Right atrium auricular region (tissue), 2 donors: ENCODE data around the gene TP53TG5. TPM values are rescaled to one million over a fixed set of nuclear protein-coding genes. Genes with fewer than 3 reads are reported as not detected.
A peak's percentile ranks its signal among the peaks of the same experiment; 100 is the strongest.

Experiments
- DNase-seq: peaks from one replicate; pipeline ENCODE4 v3.0.0-alpha.2; 2019; ENCODE audit warnings: low spot score
- H3K27ac ChIP-seq, 2 donors: fragments of 200-600 bp; sonication (generic); 1 replicate in 1 of 2; 2 replicates in 1 of 2; pipeline ENCODE4 v1.5.1; 2016 to 2019
- H3K27me3 ChIP-seq, 2 donors: fragments of 200-600 bp; sonication (generic); one replicate each; pipeline versions ENCODE4 v1.5.1 to v1.6.0; 2017 to 2019
- H3K36me3 ChIP-seq: fragments of 200-600 bp; sonication (generic); one replicate; pipeline ENCODE4 v1.5.1; 2016
- H3K4me1 ChIP-seq, 2 donors: fragments of 200-600 bp; sonication (generic); one replicate each; pipeline versions ENCODE4 v1.5.1 to v1.6.0; 2017 to 2019
- H3K4me3 ChIP-seq, 2 donors: fragments of 200-600 bp; sonication (generic); 1 replicate in 1 of 2; 2 replicates in 1 of 2; pipeline ENCODE4 v1.5.1; 2017 to 2019; ENCODE audit warnings: mild to moderate bottlenecking in 1 of 2, moderate library complexity in 1 of 2
- H3K9me3 ChIP-seq, 2 donors: fragments of 200-600 bp; sonication (generic); one replicate each; pipeline ENCODE4 v1.5.1; 2019
- total RNA-seq, 2 donors: library from RNA; depleted of rRNA; stranded (reverse); fragments of >200 nt; gene quantifications; one replicate each; pipeline ENCODE4 v1.1.0, GENCODE V29; 2016
- TF ChIP-seq, protein P1 (sequence below), 2 donors: fragments of 200-600 bp; sonication (generic); IDR thresholded peaks; one replicate each; pipeline ENCODE4 v1.5.1; 2019; ENCODE audit warnings: antibody characterized with exemption in 2 of 2

Gene TP53TG5
- total RNA-seq, 2 donors from 2014 or later = not detected

DNA sequence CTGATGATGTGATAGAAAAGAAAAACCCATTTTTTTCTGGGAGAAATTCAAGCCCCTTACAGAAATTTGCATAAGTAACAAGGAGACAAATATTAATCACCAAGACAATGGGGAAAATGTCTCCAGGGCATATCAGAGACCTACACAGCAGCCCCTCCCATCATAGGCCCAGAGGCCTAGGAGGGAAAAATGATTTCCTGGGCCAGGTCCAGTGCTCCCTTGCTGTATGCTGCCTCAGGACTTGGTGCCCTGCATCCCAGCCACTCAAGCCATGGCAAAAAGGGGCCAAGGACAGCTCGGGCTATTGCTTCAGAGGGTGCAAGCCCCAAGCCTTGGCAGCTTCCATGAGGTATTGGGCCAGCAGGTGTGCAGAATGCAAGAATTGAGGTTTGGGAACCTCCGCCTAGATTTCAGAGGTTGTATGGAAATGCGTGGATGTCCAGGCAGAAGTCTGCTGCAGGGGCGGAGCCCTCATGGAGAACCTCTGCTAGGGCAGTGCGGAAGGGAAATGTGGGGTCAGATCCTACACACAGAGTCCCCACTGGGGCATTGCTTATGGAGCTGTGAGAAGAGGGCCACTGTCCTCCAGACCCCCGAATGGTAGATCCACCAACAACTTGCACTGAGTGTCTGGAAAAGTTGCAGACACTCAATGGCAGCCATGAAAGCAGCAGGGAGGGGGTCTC lies 22.4 kb upstream of the TP53TG5 start:
- TF ChIP-seq, protein P1, sequence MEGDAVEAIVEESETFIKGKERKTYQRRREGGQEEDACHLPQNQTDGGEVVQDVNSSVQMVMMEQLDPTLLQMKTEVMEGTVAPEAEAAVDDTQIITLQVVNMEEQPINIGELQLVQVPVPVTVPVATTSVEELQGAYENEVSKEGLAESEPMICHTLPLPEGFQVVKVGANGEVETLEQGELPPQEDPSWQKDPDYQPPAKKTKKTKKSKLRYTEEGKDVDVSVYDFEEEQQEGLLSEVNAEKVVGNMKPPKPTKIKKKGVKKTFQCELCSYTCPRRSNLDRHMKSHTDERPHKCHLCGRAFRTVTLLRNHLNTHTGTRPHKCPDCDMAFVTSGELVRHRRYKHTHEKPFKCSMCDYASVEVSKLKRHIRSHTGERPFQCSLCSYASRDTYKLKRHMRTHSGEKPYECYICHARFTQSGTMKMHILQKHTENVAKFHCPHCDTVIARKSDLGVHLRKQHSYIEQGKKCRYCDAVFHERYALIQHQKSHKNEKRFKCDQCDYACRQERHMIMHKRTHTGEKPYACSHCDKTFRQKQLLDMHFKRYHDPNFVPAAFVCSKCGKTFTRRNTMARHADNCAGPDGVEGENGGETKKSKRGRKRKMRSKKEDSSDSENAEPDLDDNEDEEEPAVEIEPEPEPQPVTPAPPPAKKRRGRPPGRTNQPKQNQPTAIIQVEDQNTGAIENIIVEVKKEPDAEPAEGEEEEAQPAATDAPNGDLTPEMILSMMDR (IDR thresholded peaks at IDR 0.05) = no peak
- H3K9me3 ChIP-seq = no peaks in the 10 kb centered on the region
- no peak for DNase-seq

DNA sequence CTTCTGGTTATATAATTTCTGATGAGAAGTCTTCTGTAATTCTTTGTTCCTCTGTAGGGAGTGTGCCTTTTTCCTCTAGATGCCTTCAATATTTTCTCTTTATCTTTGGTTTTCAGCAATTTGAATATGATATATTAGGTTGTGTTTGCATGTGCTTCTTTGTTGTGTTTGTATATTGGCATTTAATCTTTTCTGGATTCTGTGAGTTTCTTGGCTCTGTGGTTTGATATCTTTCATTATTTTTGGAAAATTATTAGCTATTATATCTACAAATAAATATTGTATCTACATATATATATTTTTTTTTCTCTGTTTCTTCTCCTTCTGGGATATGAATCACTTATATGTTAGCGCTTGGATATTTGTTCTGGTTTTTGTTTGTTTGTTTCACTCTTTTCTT lies 20.9 kb upstream of the TP53TG5 start:
- Histone ChIP-seq H3K4me1 (no peaks in the 10 kb centered on the region), H3K4me3 (no peak overlapping the region), H3K27ac (no peak overlapping the region), H3K27me3 (no peaks in the 10 kb centered on the region), H3K36me3 (no peaks in the 10 kb centered on the region), H3K9me3 (no peaks in the 10 kb centered on the region)
- no peak for DNase-seq
- TF ChIP-seq, protein P1 (IDR thresholded peaks at IDR 0.05) = no peak

More for the DNA sequence above, 22.4 kb upstream of the TP53TG5 start:
- no peak overlapping the region for H3K27ac ChIP-seq
- no peak overlapping the region for H3K4me3 ChIP-seq
- peaks cover 0 to 5% of the 10 kb centered on the region in 2 donors for H3K4me1 ChIP-seq
- H3K36me3 ChIP-seq = no peaks in the 10 kb centered on the region
- no peaks in the 10 kb centered on the region for H3K27me3 ChIP-seq

DNA sequence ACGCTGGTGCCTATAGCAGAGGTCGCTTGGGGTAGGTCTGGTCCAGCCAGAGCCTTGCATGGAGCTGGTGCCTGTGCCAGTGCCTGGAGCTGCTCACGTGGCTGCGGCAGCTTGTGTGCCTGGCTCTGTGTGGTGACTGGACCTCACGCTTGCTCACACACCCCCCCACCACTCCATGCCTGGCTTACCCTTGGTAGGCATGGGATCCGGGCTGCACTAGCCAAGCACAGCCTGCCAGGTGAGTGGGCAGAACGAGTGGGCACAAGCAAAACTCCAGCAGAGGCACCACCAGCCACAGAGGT lies 16.9 kb upstream of the TP53TG5 start:
- H3K4me1 ChIP-seq = no peaks in the 10 kb centered on the region
- no peak overlapping the region for H3K27ac ChIP-seq
- TF ChIP-seq, protein P1 (IDR thresholded peaks at IDR 0.05) = no peak
- no peaks in the 10 kb centered on the region for H3K27me3 ChIP-seq
- H3K36me3 ChIP-seq = no peaks in the 10 kb centered on the region
- H3K9me3 ChIP-seq = no peaks in the 10 kb centered on the region
- no peak overlapping the region for H3K4me3 ChIP-seq
- no peak for DNase-seq

DNA sequence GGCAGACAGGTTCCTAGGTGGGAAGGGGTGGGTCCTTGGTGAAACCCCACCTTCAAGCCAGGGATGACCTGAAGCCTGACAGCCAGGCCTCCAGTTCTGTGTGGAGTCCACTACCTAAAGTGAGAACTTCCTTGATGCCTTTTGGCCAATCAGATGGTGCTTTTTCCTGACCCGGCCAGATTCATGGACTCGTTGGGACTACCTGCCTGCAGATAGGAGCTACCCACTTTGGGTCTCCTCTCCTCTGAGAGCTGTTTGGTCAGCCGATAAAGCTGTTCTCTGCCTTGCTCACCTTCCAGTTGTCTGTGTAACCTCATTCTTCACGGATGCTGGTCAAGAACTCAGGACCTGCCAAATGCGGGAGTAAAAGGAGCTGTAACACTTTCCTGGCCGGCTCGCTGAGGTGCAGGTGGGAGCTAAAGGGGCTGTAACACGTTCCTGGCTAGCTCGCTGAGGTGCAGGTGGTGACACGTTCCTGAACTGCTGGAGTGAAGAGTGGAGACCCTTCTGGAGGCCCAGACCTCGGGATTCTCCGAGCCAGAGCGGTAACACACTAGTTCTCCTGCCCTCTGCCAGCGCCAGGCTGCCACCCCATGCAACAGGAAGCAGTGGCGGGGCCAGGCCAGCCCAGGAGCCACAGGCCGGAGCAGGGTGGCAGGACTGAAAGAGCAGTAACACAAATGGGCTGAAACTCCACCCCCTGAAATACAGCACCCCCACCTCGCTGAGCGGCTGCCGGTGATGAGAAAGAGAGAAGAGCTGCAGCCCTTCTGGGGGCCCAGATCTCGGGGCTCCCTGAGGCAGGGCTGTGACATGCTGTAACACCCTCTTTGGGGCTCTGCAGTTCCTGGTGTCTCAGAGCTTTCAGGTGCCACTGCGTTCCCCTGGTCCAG lies 16.3 kb upstream of the TP53TG5 start:
- Histone ChIP-seq H3K9me3 (no peaks in the 10 kb centered on the region), H3K27me3 (no peaks in the 10 kb centered on the region), H3K36me3 (no peaks in the 10 kb centered on the region), H3K4me1 (no peaks in the 10 kb centered on the region), H3K27ac (no peak overlapping the region), H3K4me3 (no peak overlapping the region)
- DNase-seq = peak; percentile 51
- TF ChIP-seq, protein P1 (IDR thresholded peaks at IDR 0.05) = no peak

DNA sequence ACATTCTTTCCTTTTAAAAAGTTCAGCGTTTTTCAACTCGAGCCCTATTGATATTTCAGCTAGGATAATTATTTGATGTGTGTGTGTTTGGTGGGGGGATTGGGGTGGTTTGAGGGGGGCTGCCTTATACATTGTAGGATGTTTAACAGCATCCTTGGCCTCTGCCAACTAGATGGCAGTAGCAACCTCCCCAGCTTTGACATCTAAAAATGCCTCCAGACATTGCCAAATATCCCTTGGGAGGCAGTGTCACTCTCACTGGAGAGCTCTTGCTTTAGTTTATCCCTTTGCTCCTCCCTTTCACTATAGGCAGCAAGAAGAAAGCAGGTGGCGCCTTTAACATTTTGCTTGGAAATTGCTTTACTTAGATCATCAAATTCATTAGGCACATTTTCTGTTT lies 14.6 kb upstream of the TP53TG5 start:
- Histone ChIP-seq H3K9me3 (no peaks in the 10 kb centered on the region), H3K27me3 (no peaks in the 10 kb centered on the region), H3K27ac (no peak overlapping the region), H3K4me3 (no peak overlapping the region), H3K4me1 (no peaks in the 10 kb centered on the region), H3K36me3 (no peaks in the 10 kb centered on the region)
- TF ChIP-seq, protein P1 (IDR thresholded peaks at IDR 0.05) = peak in 1 of 2 donors; percentile 29
- DNase-seq = no peak
